ENCODE measurements around the gene NOSTRIN.

DNA sequence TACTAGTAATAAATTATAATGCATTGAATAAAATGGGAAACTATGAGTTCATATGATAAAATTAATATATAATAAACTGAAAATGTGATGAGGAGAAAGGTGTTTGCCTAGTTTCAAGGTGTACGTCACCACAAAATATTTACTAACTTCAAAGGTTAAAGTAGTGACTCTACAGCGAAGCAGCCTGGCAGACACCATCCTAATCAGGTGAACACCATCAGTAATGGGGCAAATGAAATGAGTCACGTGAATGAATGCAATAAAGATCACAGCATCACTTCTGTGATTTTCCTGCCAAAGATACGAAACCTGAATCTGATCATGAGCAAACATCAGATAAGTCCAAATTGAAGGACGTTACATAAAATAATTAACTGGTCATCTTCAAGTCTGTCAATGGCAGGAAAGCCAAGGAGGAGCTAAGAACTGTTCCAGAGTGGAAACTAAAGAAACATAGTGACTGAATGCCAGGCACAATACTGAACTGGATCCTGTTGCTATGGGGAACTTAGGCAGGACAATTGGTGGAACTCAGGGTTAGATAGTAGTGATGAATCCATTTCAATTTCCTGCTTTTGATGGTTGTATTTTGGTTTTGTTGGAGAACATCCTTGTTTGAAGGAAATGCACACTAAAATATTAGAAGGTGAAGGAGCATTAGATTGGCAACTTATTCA is 12.1 kb upstream of the NOSTRIN start:
- TF ChIP-seq POLR2A (IDR thresholded peaks at IDR 0.05; ENCODE audit: low read depth, low read length) (no peak), FOS (IDR thresholded peaks at IDR 0.05; ENCODE audit: borderline replicate concordance, insufficient read depth, low read length) (no peak)
